ENCODE results near the gene GMIP.
"Not testable (repeated sequence)": the region's sequence is repeated elsewhere in the genome, so short reads cannot be mapped to it uniquely, and the experiment has no call there.

The GMIP gene

GRCh38 chr19:19606021-19606420 is 37.4 kb downstream of the GMIP start:
- DNase-seq, result no peak

- no peak for DNase-seq
Measured at GRCh38 chr19:19602713-19603324, 40.6 kb downstream of the GMIP start.

GRCh38 chr19:19602136-19602712 is 41.2 kb downstream of the GMIP start:
- DNase-seq, result no peak

GRCh38 chr19:19600793-19601330 is 42.6 kb downstream of the GMIP start:
- no peak for DNase-seq

GRCh38 chr19:19598728-19599451 is 44.6 kb downstream of the GMIP start:
- not testable (repeated sequence) for DNase-seq

GRCh38 chr19:19597809-19598306 is 45.6 kb downstream of the GMIP start:
- DNase-seq, result no peak

GRCh38 chr19:19595171-19595701 is 48.2 kb downstream of the GMIP start:
- no peak for DNase-seq

- no peak for DNase-seq
Measured at GRCh38 chr19:19594381-19594780, 49.1 kb downstream of the GMIP start.

GRCh38 chr19:19592690-19593089 is 50.8 kb downstream of the GMIP start:
- DNase-seq, result no peak

- no peak for DNase-seq
Measured at GRCh38 chr19:19591133-19591825, 52.2 kb downstream of the GMIP start.

- no peak for DNase-seq
Measured at GRCh38 chr19:19588546-19588945, 54.9 kb downstream of the GMIP start.

GRCh38 chr19:19587771-19588170 is 55.7 kb downstream of the GMIP start:
- DNase-seq, result no peak

GRCh38 chr19:19584356-19584755 is 59.1 kb downstream of the GMIP start:
- DNase-seq, result no peak

- no peak for DNase-seq
Measured at GRCh38 chr19:19582471-19582870, 61.0 kb downstream of the GMIP start.

- DNase-seq, result no peak
Measured at GRCh38 chr19:19581391-19581790, 62.1 kb downstream of the GMIP start.

GRCh38 chr19:19580418-19580817 is 63.0 kb downstream of the GMIP start:
- no peak for DNase-seq

- DNase-seq, result no peak
Measured at GRCh38 chr19:19579533-19580361, 63.7 kb downstream of the GMIP start.

All from NCI-H1930 (cell line).